Left lung (tissue), 10 donors: ENCODE results near the gene CD3E. TPM values are rescaled to one million over a fixed set of nuclear protein-coding genes. Genes with fewer than 3 reads are reported as not detected.

Experiments
- ATAC-seq: fragments of 200-7000 bp; cut with Tn5 transposase; one replicate; pipeline ENCODE4 v1.9.1; 2020; ENCODE audit warnings: moderate library complexity
- DNase-seq, 4 donors: peaks; one replicate each; pipeline ENCODE4 v3.0.0-alpha.2; 2013 to 2020
- H3K27ac ChIP-seq, 2 donors: fragments of 200-600 bp; sonication (generic) in 1 of 2; one replicate each; pipeline versions ENCODE4 v1.5.0 to v1.8.0; 2020 to 2021
- H3K27me3 ChIP-seq, 2 donors: fragments of 200-600 bp; sonication (generic) in 1 of 2; one replicate each; pipeline versions ENCODE4 v1.5.0 to v1.8.0; 2020 to 2021
- H3K36me3 ChIP-seq, 2 donors: fragments of 200-600 bp; sonication (generic) in 1 of 2; one replicate each; pipeline versions ENCODE4 v1.5.0 to v1.8.0; 2020 to 2021
- H3K4me1 ChIP-seq, 2 donors: fragments of 200-600 bp; one replicate each; pipeline ENCODE4 v1.8.0; 2021
- H3K4me3 ChIP-seq, 2 donors: fragments of 200-600 bp; sonication (generic) in 1 of 2; one replicate each; pipeline versions ENCODE4 v1.5.0 to v1.8.0; 2020 to 2021; ENCODE audit warnings: mild to moderate bottlenecking in 1 of 2
- H3K9me3 ChIP-seq, 2 donors: fragments of 200-600 bp; sonication (generic) in 1 of 2; one replicate each; pipeline versions ENCODE4 v1.5.0 to v1.8.0; 2020 to 2021
- intact Hi-C, 2 donors: fragments of 100-400 bp; cut with DNase I; formaldehyde crosslinking; loops; one replicate each; pipeline versions ENCODE4 v1.11.2 to v1.14.2; 2022
- polyA plus RNA-seq, 6 donors: library from polyadenylated mRNA; unstranded; fragments of 120-200 nt; gene quantifications; one replicate each; pipeline ENCODE4 v1.2.1, GENCODE V29; 2013; ENCODE audit not compliant: insufficient read length in 6 of 6
- total RNA-seq, 2 donors: library from RNA; stranded (reverse); fragmentation: NEBNext Ultra II Directional; extraction: Animal tissue kit (Norgen Biotek cat#: 25700); gene quantifications; one replicate each; pipeline ENCODE4 v1.2.1, GENCODE V29; 2021
- TF ChIP-seq, protein P1 (sequence below), 2 donors: fragments of 200-600 bp; sonication (generic) in 1 of 2; IDR thresholded peaks; one replicate each; pipeline versions ENCODE4 v1.5.0 to v1.8.0; 2021; ENCODE audit warnings: antibody characterized with exemption in 2 of 2
- donor health status: DM: no; HTN: yes; CAD: no.
- donor health status: DM: no; HTN: no; CAD: no.

Gene CD3E
- total and polyA plus RNA-seq, 8 donors: 0.95 to 10.5 (median 2.1) TPM

DNA sequence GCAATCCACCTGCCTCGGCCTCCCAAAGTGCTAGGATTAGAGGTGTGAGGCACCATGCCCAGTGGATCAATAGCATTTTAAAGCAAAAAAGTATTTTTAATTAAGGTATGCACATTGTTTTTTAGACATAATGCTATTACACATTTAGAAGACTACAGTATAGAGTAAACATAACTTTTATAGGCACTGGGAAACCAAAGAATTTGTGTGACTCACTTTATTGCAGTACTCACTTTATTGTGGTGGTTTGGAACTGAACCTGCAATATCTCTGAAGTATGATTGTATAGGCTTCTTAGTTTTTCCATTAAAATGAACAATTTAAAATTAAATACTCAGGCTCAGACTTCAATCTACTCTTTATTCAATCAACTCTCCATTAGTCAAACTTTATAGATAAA lies 17.5 kb upstream of the CD3E start:
- H3K36me3 ChIP-seq: no peaks in the 10 kb centered on the region
- intact Hi-C loops: no loop called here
- DNase-seq (no peak), ATAC-seq (no peak)
- TF ChIP-seq, protein P1, sequence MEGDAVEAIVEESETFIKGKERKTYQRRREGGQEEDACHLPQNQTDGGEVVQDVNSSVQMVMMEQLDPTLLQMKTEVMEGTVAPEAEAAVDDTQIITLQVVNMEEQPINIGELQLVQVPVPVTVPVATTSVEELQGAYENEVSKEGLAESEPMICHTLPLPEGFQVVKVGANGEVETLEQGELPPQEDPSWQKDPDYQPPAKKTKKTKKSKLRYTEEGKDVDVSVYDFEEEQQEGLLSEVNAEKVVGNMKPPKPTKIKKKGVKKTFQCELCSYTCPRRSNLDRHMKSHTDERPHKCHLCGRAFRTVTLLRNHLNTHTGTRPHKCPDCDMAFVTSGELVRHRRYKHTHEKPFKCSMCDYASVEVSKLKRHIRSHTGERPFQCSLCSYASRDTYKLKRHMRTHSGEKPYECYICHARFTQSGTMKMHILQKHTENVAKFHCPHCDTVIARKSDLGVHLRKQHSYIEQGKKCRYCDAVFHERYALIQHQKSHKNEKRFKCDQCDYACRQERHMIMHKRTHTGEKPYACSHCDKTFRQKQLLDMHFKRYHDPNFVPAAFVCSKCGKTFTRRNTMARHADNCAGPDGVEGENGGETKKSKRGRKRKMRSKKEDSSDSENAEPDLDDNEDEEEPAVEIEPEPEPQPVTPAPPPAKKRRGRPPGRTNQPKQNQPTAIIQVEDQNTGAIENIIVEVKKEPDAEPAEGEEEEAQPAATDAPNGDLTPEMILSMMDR (IDR thresholded peaks at IDR 0.05): no peak
- H3K27me3 ChIP-seq: no peaks in the 10 kb centered on the region
- no peak overlapping the region for H3K27ac ChIP-seq
- no peak overlapping the region for H3K4me3 ChIP-seq
- H3K4me1 ChIP-seq: no peaks in the 10 kb centered on the region
- H3K9me3 ChIP-seq: no peaks in the 10 kb centered on the region

DNA sequence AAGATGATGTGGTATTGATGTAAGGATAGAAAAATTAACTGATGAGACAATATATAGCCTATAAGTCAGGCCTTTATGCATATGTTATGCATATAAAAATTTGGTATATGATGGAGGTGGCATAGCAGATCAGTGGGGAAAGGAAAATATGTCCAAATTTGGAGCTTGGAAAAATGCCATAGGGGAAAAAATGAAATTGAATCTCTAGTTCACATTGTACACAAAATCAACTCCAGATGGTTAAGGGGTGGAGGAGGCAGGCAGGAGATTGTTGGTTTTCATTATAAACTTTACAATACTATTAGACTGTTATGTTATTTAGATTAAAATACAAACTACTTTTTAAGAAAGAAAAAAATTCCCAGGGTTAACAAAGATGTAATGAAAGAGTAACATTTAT lies 15.1 kb upstream of the CD3E start:
- intact Hi-C loops: no loop called here
- no peaks in the 10 kb centered on the region for H3K27me3 ChIP-seq
- DNase-seq (no peak), ATAC-seq (no peak)
- H3K9me3 ChIP-seq: no peaks in the 10 kb centered on the region
- H3K27ac ChIP-seq: no peak overlapping the region
- TF ChIP-seq, protein P1 (IDR thresholded peaks at IDR 0.05): no peak
- no peak overlapping the region for H3K4me3 ChIP-seq
- no peaks in the 10 kb centered on the region for H3K4me1 ChIP-seq
- H3K36me3 ChIP-seq: no peaks in the 10 kb centered on the region

DNA sequence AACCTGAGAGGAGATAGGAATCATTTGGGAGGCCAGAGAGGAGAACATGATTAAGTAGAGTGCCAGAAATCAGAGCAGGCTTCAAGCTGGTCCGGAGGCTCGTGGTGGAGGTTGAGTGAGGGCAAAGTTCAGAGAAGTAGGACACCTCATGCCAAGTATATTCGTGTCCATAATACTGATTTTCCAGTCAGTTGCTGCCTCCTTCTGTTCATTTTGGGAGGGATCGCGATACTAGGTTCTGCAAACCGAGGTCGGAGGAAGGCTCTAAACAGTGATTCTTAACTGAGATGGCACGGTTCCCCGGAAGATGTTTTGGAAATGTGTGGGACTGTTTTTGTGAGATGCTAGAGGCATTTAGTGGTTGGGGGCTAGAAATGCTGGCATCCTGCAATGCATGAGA lies 13.6 kb upstream of the CD3E start:
- Histone ChIP-seq H3K4me1 (no peaks in the 10 kb centered on the region), H3K27ac (peak overlapping the region in 1 of 2 donors; percentile 14), H3K9me3 (no peaks in the 10 kb centered on the region), H3K36me3 (no peaks in the 10 kb centered on the region), H3K27me3 (no peaks in the 10 kb centered on the region), H3K4me3 (no peak overlapping the region)
- DNase-seq (peak in 2 of 4 donors; percentile 33 to 37), ATAC-seq (peak; percentile 95)
- TF ChIP-seq, protein P1 (IDR thresholded peaks at IDR 0.05): peak; percentile 30 to 53
- intact Hi-C loops: loop anchor here in 1 of 2 donors (5.0 to 10.0 kb wide), 2 partner anchors 54 to 94 kb away; partner anchors contain the start of genes CD3D and CD3G

DNA sequence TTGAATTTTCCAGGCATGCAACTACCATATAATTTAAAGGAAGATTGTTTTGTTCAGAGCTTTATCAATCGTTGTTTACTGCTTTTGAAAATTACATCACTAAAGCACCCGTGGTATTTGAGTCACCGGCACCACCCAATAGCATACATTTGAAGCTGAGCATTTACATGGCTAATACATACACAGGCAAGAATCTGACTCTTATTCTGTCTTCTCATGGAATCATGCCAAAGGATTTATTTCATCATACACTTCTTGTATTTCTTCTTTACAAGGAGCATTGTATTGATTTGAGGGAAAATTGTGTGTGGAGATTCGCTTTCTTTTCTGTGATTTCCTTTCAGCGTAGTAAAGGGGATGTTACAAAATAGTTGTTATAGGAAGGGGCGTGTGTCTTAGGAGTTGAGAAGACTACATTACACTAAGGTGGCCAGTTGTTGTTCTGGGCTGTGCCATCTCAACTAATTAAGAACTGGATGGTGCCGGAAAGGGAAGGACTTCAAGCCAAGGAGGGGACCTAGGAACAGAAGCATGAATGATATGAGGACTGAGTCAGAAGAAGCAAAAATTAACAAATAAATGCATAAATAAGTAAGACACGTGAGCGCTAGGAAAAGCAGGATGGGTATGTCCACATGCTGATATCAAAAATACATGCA lies 12.9 kb upstream of the CD3E start:
- no peaks in the 10 kb centered on the region for H3K27me3 ChIP-seq
- no peaks in the 10 kb centered on the region for H3K4me1 ChIP-seq
- H3K9me3 ChIP-seq: no peaks in the 10 kb centered on the region
- intact Hi-C loops: loop anchor here in 1 of 2 donors (5.0 to 10.0 kb wide), 2 partner anchors 53 to 94 kb away; partner anchors contain the start of genes CD3D and CD3G
- peak; percentile 37 for ATAC-seq
- H3K27ac ChIP-seq: peak overlapping the region in 1 of 2 donors; percentile 14
- no peak for DNase-seq
- H3K36me3 ChIP-seq: no peaks in the 10 kb centered on the region
- no peak overlapping the region for H3K4me3 ChIP-seq
- TF ChIP-seq, protein P1 (IDR thresholded peaks at IDR 0.05): no peak

DNA sequence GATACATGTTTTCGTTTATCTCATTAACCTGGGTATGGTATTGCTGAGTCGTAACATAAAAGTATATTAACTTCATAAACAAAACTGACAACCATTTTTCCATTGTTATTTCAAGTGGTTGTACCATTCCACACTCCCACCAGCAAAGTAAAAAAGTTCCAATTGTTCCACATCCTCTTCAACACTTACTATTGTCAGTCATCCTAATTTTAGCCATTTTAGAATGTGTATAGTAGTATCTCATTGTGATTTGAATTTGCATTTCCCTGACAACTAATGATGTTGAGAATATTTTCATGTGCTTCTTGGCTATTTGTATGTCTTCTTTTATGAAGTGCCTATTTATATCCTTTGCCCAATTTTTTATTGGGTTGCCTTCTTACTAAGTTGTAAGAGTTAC lies 10.5 kb upstream of the CD3E start:
- no peaks in the 10 kb centered on the region for H3K9me3 ChIP-seq
- no peak for DNase-seq
- intact Hi-C loops: loop anchor here in 1 of 2 donors (5.0 to 10.0 kb wide), 2 partner anchors 51 to 97 kb away; partner anchors contain the start of genes CD3D and CD3G
- no peaks in the 10 kb centered on the region for H3K36me3 ChIP-seq
- H3K27me3 ChIP-seq: no peaks in the 10 kb centered on the region
- TF ChIP-seq, protein P1 (IDR thresholded peaks at IDR 0.05): no peak
- no peak overlapping the region for H3K27ac ChIP-seq
- no peak overlapping the region for H3K4me3 ChIP-seq
- ATAC-seq: no peak
- no peaks in the 10 kb centered on the region for H3K4me1 ChIP-seq
